ENCODE results near the gene MOXD1.
A peak's percentile ranks its signal among the peaks of the same experiment; 100 is the strongest.
"Not testable (repeated sequence)": the region's sequence is repeated elsewhere in the genome, so short reads cannot be mapped to it uniquely, and the experiment has no call there.

The MOXD1 gene

GRCh38 chr6:132395015-132395597 lies 6.2 kb downstream of the MOXD1 start:
- DNase-seq: no peak

GRCh38 chr6:132392792-132393191 lies 8.5 kb downstream of the MOXD1 start:
- DNase-seq: no peak

- no peak for DNase-seq
These were observed 9.0 kb downstream of the MOXD1 start for GRCh38 chr6:132392270-132392646.

GRCh38 chr6:132391391-132392269 lies 9.6 kb downstream of the MOXD1 start:
- no peak for DNase-seq

- no peak for DNase-seq
These were observed 10.8 kb downstream of the MOXD1 start for GRCh38 chr6:132390451-132390850.

GRCh38 chr6:132390017-132390416 lies 11.3 kb downstream of the MOXD1 start:
- DNase-seq: no peak

- DNase-seq: no peak
These were observed 13.0 kb downstream of the MOXD1 start for GRCh38 chr6:132388291-132388690.

- DNase-seq: no peak
These were observed 18.6 kb downstream of the MOXD1 start for GRCh38 chr6:132382630-132383175.

GRCh38 chr6:132381381-132381780 lies 19.9 kb downstream of the MOXD1 start:
- no peak for DNase-seq

GRCh38 chr6:132380358-132381029 lies 20.8 kb downstream of the MOXD1 start:
- DNase-seq: no peak

- DNase-seq: no peak
These were observed 31.7 kb downstream of the MOXD1 start for GRCh38 chr6:132369526-132369925.

- no peak for DNase-seq
These were observed 32.3 kb downstream of the MOXD1 start for GRCh38 chr6:132368916-132369481.

GRCh38 chr6:132365281-132365907 lies 35.9 kb downstream of the MOXD1 start:
- DNase-seq: no peak

- no peak for DNase-seq
These were observed 36.8 kb downstream of the MOXD1 start for GRCh38 chr6:132364306-132365074.

- no peak for DNase-seq
These were observed 38.7 kb downstream of the MOXD1 start for GRCh38 chr6:132362442-132363185.

GRCh38 chr6:132361101-132361500 lies 40.2 kb downstream of the MOXD1 start:
- no peak for DNase-seq

- no peak for DNase-seq
These were observed 41.4 kb downstream of the MOXD1 start for GRCh38 chr6:132359886-132360285.

GRCh38 chr6:132357120-132357519 lies 44.2 kb downstream of the MOXD1 start:
- DNase-seq: no peak

- DNase-seq: peak; percentile 10
These were observed 46.6 kb downstream of the MOXD1 start for GRCh38 chr6:132354517-132355167.

GRCh38 chr6:132351986-132352385 lies 49.3 kb downstream of the MOXD1 start:
- not testable (repeated sequence) for DNase-seq

- no peak for DNase-seq
These were observed 53.0 kb downstream of the MOXD1 start for GRCh38 chr6:132348231-132348630.

Data from hematopoietic multipotent progenitor cell treated with erythropoietin and hydrocortisone succinate and interleukin-3 and kit ligand, for 8 days (in vitro differentiated cells).